ENCODE measurements around the gene NPHS1.
A peak's percentile ranks its signal among the peaks of the same experiment; 100 is the strongest.
"Not testable (repeated sequence)": the region's sequence is repeated elsewhere in the genome, so short reads cannot be mapped to it uniquely, and the experiment has no call there.

Gene NPHS1

DNA sequence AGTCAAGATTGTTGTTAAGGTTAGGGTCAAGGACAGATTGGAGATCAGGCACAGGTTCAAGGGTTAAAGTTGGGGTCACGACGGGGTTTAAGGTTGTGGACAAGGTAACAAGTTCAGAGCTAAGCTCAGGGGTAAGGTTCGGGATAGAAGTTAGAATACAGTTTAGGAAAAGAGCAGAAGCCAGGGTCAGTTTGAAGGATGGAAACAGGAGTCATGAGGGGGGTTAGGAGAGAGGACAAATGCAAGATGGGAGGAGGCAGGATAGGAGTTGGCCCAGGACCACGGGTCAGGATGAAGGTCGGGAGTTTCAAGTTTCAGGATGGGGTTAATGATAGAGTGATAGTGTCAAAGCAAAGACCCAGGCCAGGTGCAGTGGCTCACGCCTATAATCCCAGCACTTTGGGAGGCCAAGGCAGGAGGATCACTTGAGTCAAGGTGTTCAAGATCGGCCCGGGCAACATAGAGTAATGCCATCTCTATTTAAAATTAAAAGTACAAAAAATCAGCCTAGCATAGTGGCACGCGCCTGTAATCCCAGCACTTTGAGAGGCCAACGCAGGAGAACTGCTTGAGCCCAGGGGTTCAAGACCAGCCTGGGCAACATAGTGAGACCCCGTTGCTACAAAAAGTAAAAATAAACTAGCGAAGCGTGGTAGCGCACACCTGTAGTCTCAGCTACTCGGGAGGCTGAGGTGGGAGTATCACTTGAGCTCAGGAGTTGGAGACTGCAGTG, 7.7 kb downstream of the NPHS1 start:
- ChIA-PET POLR2A (no interaction called here), CTCF (no interaction called here)
- H3K27me3 ChIP-seq (replicated peaks in 2 of 5; ENCODE audit: control insufficient read depth in 4 of 5, insufficient read depth in 5 of 5, low read length in 4 of 5): peaks cover 4 to 81% (median 42%) of the 10 kb centered on the region in 5 experiments
- H3K4me1 ChIP-seq (ENCODE audit: control extremely low read depth in 1 of 4, control insufficient read depth in 4 of 4, insufficient read depth in 4 of 4, low read length in 3 of 4): peaks cover 0 to 9% (median 6%) of the 10 kb centered on the region in 4 experiments
- no peak overlapping the region for H3K27ac ChIP-seq (ENCODE audit: insufficient read depth in 1 of 2, low read depth in 1 of 2, low read length in 2 of 2, poor library complexity in 1 of 2, severe bottlenecking in 2 of 2)
- H3K4me3 ChIP-seq (ENCODE audit: control insufficient read depth in 1 of 7, extremely low read depth in 1 of 7, insufficient read depth in 4 of 7, low read depth in 2 of 7, low read length in 6 of 7): peak overlapping the region in 1 of 7 experiments; percentile 35
- WGBS (ENCODE audit: insufficient coverage): 69% methylated on average over 12 of the region's 16 CpGs
- DNase-seq: no peak
- H3K9me3 ChIP-seq (ENCODE audit: control extremely low read depth in 1 of 5, control insufficient read depth in 4 of 5, insufficient read depth in 2 of 5, low read depth in 1 of 5, low read length in 4 of 5): peaks cover 0 to 5% (median 2%) of the 10 kb centered on the region in 5 experiments
- no peaks in the 10 kb centered on the region for H3K36me3 ChIP-seq (ENCODE audit: control insufficient read depth in 4 of 4, insufficient read depth in 4 of 4, low read length in 3 of 4)

DNA sequence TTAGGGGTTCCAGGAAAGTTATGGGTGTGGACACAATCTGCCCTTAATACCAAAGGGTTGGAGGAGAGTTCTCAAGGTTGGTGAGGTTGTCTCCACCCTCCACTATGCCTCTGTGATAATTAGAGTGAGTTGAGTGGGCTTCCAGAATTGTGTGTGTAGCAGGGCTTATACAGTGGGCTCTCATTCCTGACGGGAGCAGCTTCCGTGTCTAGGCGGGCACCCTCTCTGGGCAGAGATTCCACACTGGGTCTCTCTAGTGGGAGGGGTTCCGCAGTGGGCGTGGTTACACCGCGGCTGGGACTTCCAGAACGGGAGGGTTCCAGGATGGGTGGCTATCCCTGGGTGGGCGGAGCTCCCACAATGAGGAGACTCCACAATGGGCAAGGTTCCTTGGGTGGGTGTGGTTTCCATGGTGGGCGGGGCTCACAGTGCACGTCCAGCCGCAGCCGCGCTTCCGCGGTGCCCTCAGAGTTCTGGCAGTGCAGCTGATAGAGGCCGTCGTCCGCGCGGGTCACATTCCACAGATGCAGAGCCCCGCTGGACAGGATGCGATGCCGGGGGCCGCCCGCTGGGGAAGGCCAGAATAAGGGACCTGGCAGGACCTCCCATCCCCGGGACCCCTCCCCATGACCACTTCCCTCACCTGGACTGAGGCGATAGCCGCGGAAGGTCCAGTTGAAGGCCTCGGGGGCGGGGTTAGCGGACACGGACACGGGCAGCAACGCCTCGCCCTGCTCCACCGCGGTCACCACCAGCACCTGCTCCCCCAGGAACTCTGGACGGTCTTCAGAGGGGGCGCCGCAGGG, 8.4 kb downstream of the NPHS1 start:
- Histone ChIP-seq H3K27ac (ENCODE audit: insufficient read depth in 1 of 2, low read depth in 1 of 2, low read length in 2 of 2, poor library complexity in 1 of 2, severe bottlenecking in 2 of 2) (no peak overlapping the region), H3K27me3 (replicated peaks in 2 of 5; ENCODE audit: control insufficient read depth in 4 of 5, insufficient read depth in 5 of 5, low read length in 4 of 5) (peaks cover 4 to 76% (median 42%) of the 10 kb centered on the region in 5 experiments), H3K4me1 (ENCODE audit: control extremely low read depth in 1 of 4, control insufficient read depth in 4 of 4, insufficient read depth in 4 of 4, low read length in 3 of 4) (peaks cover 0 to 9% (median 6%) of the 10 kb centered on the region in 4 experiments), H3K4me3 (ENCODE audit: control insufficient read depth in 1 of 7, extremely low read depth in 1 of 7, insufficient read depth in 4 of 7, low read depth in 2 of 7, low read length in 6 of 7) (peak overlapping the region in 1 of 7 experiments; percentile 4), H3K9me3 (ENCODE audit: control extremely low read depth in 1 of 5, control insufficient read depth in 4 of 5, insufficient read depth in 2 of 5, low read depth in 1 of 5, low read length in 4 of 5) (peaks cover 0 to 10% (median 7%) of the 10 kb centered on the region in 5 experiments), H3K36me3 (ENCODE audit: control insufficient read depth in 4 of 4, insufficient read depth in 4 of 4, low read length in 3 of 4) (no peaks in the 10 kb centered on the region)
- CTCF ChIA-PET: no interaction called here
- WGBS (ENCODE audit: insufficient coverage): 13% methylated on average over 41 of the region's 42 CpGs
- DNase-seq: peak in 2 of 3 donors; percentile 13 to 14
- POLR2A ChIA-PET: no interaction called here

DNA sequence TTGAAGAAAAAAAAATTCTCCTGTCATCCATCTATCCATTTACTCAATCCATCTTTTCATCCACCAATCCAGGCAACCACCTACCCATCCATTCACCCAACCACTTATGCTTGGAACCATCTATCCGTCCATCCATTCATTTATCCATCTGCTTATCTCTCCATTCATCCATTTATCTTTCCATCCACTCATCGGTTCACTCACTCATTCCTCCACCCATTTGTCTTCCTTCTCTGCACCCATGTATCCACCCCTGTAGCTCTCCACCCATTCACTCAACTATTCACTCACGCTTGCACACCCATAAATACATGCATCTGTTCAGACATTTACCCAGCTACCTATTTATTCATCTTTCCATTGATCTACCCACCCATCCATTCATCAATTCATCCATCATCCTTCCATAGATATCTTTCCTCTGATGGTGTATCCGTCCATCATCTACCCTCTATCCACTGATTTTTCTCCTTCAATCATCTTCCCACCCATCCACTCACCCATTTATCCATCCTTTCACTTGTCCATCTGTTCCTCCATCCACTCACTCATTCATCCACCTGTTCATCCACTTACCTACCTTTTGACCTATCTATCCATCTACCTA, 9.5 kb downstream of the NPHS1 start:
- no peak for DNase-seq
- Histone ChIP-seq H3K27me3 (replicated peaks in 2 of 5; ENCODE audit: control insufficient read depth in 4 of 5, insufficient read depth in 5 of 5, low read length in 4 of 5) (peaks cover 4 to 65% (median 36%) of the 10 kb centered on the region in 5 experiments), H3K36me3 (ENCODE audit: control insufficient read depth in 4 of 4, insufficient read depth in 4 of 4, low read length in 3 of 4) (no peaks in the 10 kb centered on the region), H3K27ac (ENCODE audit: insufficient read depth in 1 of 2, low read depth in 1 of 2, low read length in 2 of 2, poor library complexity in 1 of 2, severe bottlenecking in 2 of 2) (no peak overlapping the region), H3K4me3 (ENCODE audit: control insufficient read depth in 1 of 7, extremely low read depth in 1 of 7, insufficient read depth in 4 of 7, low read depth in 2 of 7, low read length in 6 of 7) (no peak overlapping the region), H3K4me1 (ENCODE audit: control extremely low read depth in 1 of 4, control insufficient read depth in 4 of 4, insufficient read depth in 4 of 4, low read length in 3 of 4) (peaks cover 0 to 9% (median 6%) of the 10 kb centered on the region in 4 experiments), H3K9me3 (ENCODE audit: control extremely low read depth in 1 of 5, control insufficient read depth in 4 of 5, insufficient read depth in 2 of 5, low read depth in 1 of 5, low read length in 4 of 5) (peaks cover 0 to 10% (median 7%) of the 10 kb centered on the region in 5 experiments)
- WGBS (ENCODE audit: insufficient coverage): 100% methylated on average over 4 of the region's 4 CpGs
- ChIA-PET CTCF (no interaction called here), POLR2A (no interaction called here)

DNA sequence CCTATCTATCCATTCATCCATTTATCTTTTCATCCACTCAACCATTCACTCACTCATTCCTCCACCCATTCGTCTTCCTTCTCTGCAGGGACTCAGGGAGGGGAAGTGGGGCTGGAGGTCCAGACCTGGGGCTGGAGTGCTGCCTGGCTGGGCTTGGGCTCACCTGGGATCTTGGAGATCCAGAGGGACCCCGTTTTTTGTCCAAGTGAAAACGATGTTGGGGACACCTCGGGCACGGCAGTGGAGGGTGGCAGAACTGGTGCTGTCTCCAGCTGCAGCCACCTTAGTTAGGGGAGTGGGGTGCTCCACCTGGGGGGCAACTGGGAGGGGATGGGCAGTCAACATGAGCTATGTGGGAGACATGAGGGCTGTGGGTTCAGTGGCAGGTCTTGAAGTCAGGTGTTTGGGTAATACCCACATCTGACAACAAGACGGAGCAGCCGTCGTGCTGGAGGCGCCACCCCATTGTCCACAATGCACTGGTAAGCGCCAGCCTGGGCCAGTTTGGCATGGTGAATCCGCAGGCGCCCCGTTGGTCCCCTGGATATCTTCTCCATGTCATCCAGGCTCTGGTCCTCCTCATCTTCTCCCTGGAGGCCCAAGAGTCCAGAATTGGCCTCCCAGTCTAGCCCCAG, 10.2 kb downstream of the NPHS1 start:
- WGBS (ENCODE audit: insufficient coverage): 90% methylated on average over 9 of the region's 13 CpGs
- no peak for DNase-seq
- H3K9me3 ChIP-seq (ENCODE audit: control extremely low read depth in 1 of 5, control insufficient read depth in 4 of 5, insufficient read depth in 2 of 5, low read depth in 1 of 5, low read length in 4 of 5): peaks cover 0 to 10% (median 7%) of the 10 kb centered on the region in 5 experiments
- H3K36me3 ChIP-seq (ENCODE audit: control insufficient read depth in 4 of 4, insufficient read depth in 4 of 4, low read length in 3 of 4): no peaks in the 10 kb centered on the region
- H3K27ac ChIP-seq (ENCODE audit: insufficient read depth in 1 of 2, low read depth in 1 of 2, low read length in 2 of 2, poor library complexity in 1 of 2, severe bottlenecking in 2 of 2): no peak overlapping the region
- peaks cover 0 to 9% (median 6%) of the 10 kb centered on the region in 4 experiments for H3K4me1 ChIP-seq (ENCODE audit: control extremely low read depth in 1 of 4, control insufficient read depth in 4 of 4, insufficient read depth in 4 of 4, low read length in 3 of 4)
- CTCF ChIA-PET: no interaction called here
- no peak overlapping the region for H3K4me3 ChIP-seq (ENCODE audit: control insufficient read depth in 1 of 7, extremely low read depth in 1 of 7, insufficient read depth in 4 of 7, low read depth in 2 of 7, low read length in 6 of 7)
- POLR2A ChIA-PET: no interaction called here
- H3K27me3 ChIP-seq (replicated peaks in 2 of 5; ENCODE audit: control insufficient read depth in 4 of 5, insufficient read depth in 5 of 5, low read length in 4 of 5): peaks cover 4 to 60% (median 34%) of the 10 kb centered on the region in 5 experiments

DNA sequence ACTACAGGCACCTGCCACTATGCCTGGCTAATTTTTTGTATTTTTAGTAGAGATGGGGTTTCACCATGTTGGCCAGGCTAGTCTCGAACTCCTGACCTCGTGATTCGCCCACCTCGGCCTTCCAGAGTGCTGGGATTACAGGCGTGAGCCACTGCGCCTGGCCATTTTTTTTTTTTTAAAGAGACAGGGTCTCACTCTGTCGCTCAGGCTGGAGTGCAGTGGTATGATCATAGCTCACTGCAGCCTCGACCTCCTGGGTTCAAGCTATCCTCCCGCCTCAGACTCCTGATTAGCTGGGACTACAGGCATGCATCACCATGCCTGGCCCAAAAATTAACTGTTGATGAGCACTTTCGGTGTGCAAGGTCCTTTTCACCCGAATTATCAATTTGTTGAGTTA, 16.2 kb downstream of the NPHS1 start:
- DNase-seq; H3K4me1 ChIP-seq (ENCODE audit: control extremely low read depth in 1 of 4, control insufficient read depth in 4 of 4, insufficient read depth in 4 of 4, low read length in 3 of 4); POLR2A ChIA-PET; H3K9me3 ChIP-seq (ENCODE audit: control extremely low read depth in 1 of 5, control insufficient read depth in 4 of 5, insufficient read depth in 2 of 5, low read depth in 1 of 5, low read length in 4 of 5); H3K27ac ChIP-seq (ENCODE audit: insufficient read depth in 1 of 2, low read depth in 1 of 2, low read length in 2 of 2, poor library complexity in 1 of 2, severe bottlenecking in 2 of 2); H3K4me3 ChIP-seq (ENCODE audit: control insufficient read depth in 1 of 7, extremely low read depth in 1 of 7, insufficient read depth in 4 of 7, low read depth in 2 of 7, low read length in 6 of 7); H3K36me3 ChIP-seq (ENCODE audit: control insufficient read depth in 4 of 4, insufficient read depth in 4 of 4, low read length in 3 of 4); CTCF ChIA-PET: not testable (repeated sequence)
- WGBS (ENCODE audit: insufficient coverage): 77% methylated on average over 11 of the region's 11 CpGs
- H3K27me3 ChIP-seq (replicated peaks in 2 of 5; ENCODE audit: control insufficient read depth in 4 of 5, insufficient read depth in 5 of 5, low read length in 4 of 5): peaks cover 0 to 27% (median 7%) of the 10 kb centered on the region in 5 experiments

DNA sequence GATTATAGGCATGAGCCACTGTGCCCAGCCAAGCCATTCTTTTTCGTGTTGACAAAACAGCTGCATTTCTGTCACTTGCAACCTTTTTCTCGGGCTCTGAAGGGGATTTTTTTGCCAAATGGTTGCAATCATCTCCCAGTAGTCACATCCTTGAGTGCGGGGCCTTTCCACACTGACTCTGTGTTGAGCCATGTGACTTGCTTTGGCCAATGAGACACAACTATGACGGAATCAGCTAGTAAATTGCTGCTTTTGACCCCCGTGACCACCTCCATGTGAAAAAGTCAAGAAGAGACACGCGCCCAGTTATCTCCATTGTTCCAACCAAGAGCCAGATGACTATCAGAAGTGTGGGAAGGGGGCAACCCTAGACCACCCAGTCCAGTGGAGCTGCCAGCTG, 18.3 kb downstream of the NPHS1 start:
- Histone ChIP-seq H3K4me1 (ENCODE audit: control extremely low read depth in 1 of 4, control insufficient read depth in 4 of 4, insufficient read depth in 4 of 4, low read length in 3 of 4) (no peaks in the 10 kb centered on the region), H3K4me3 (ENCODE audit: control insufficient read depth in 1 of 7, extremely low read depth in 1 of 7, insufficient read depth in 4 of 7, low read depth in 2 of 7, low read length in 6 of 7) (no peak overlapping the region), H3K36me3 (ENCODE audit: control insufficient read depth in 4 of 4, insufficient read depth in 4 of 4, low read length in 3 of 4) (no peaks in the 10 kb centered on the region), H3K9me3 (ENCODE audit: control extremely low read depth in 1 of 5, control insufficient read depth in 4 of 5, insufficient read depth in 2 of 5, low read depth in 1 of 5, low read length in 4 of 5) (peaks cover 0 to 2% (median 0%) of the 10 kb centered on the region in 5 experiments), H3K27me3 (replicated peaks in 2 of 5; ENCODE audit: control insufficient read depth in 4 of 5, insufficient read depth in 5 of 5, low read length in 4 of 5) (peaks cover 0 to 31% (median 8%) of the 10 kb centered on the region in 5 experiments), H3K27ac (ENCODE audit: insufficient read depth in 1 of 2, low read depth in 1 of 2, low read length in 2 of 2, poor library complexity in 1 of 2, severe bottlenecking in 2 of 2) (no peak overlapping the region)
- WGBS (ENCODE audit: insufficient coverage): 73% methylated on average over 4 of the region's 7 CpGs
- DNase-seq: no peak
- POLR2A ChIA-PET: no interaction called here
- CTCF ChIA-PET: no interaction called here
